8988T (cell line): ENCODE measurements around the gene NLRP6.
"Not testable (repeated sequence)": the region's sequence is repeated elsewhere in the genome, so short reads cannot be mapped to it uniquely, and the experiment has no call there.

Experiments
- DNase-seq: peaks from one replicate; pipeline ENCODE4 v3.0.0; 2011

The NLRP6 gene

DNA sequence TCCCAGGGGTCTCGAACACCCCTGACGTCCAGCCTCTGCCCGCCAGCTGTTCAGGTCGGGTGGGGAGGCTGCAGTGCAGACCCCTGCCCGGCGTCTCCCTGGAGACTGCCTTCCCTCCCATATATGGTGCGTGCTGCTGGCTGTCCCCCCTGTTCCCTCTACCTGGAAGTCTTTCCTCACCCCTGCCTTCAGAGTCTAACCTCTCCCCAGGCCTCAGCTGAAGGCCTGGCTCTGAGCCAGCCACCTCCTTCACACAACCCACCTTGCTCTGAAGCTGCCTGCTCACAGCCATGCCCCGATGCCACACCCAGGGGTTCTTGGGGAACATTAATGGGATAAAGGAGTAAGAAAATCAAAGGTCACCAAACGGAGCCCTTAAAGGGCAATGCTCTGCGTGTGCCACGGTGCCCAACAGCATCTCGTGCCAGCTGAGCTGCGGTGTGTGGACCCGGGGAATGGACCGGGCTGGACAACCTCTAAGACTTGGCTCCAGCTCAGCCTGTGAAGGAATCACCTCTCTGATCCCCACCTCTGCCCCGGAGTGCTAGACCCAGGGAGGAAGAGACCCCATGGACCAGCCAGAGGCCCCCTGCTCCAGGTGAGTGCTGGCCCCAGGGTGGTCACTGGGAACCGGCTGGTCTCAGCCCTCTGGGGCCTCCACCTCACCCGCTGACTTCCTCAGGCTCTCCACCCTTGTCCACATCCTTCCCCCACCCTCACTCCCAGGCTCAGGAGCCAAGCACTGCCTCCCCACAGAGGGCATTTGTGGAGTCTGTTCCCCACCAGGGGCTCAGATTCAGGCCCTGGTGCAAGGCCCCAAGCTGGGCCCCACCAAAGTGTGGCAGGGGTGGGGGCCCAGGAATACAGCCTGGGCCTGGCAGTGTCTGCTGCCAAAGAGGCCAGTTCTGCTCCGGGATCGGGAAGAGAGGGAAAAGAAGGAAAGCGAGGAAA, at the start of gene NLRP6:
Gene NLRP6 (plus strand): TSS at position 407 of the 951 bp plus-strand sequence. CDS start 163 bp downstream, at position 570.
- peak; percentile 36 for DNase-seq

DNA sequence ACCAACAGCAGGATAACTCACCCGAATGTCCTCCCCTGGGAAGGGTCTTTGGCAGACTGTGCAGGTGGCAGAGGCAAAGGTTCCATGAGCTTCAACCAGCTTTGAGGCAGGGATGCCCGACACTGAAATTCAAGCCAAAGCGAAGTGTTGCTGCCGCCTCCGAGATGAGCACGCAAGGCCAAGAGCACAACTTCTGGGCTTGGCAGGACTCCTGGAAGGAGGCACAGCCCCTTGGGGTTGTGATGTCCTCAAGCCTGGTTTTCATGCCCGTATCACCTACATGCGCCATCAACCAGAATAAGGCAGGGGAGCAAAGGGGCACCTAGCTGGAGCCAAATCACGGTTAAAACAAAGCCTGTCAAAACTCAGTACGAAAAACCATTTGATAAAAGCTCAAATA, 47.8 kb upstream of the NLRP6 start:
- no peak for DNase-seq

DNA sequence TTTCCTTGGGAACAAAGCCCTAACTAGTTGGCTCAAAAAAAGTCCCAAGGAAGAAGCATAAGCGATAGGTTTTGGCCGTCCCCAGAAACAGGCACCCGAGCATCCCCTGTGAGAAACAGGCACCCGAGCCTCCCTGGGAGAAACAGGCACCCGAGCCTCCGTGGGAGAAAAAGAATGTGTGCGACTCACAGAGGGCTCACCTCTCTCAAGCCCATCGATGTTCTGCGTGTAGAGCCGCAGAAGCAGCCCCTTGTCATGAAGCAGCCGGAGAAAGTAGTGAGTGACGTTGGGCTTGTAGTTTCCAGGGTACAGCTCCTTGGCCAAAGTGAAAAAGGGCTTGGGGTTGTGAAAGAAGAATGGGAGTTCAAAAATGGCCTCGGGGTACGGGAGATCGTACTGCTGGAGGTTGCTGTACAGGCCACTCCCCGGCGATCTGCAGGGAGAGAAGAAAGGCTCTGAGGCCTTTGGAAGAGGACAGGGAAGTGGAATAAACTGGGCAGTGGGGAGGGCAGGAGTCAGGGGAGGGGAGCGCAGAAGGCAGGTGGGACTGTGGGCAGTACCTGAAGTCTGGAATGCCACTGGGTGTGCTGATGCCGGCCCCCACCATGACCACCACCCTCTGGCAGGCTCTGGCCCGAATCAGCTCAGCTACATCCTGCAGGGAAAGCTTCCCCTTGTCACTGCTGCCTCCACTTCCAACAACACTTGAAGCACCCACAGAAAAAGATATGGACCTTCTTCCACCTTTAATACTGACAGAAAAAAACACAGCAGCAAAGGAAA, 45.2 kb upstream of the NLRP6 start:
- no peak for DNase-seq

DNA sequence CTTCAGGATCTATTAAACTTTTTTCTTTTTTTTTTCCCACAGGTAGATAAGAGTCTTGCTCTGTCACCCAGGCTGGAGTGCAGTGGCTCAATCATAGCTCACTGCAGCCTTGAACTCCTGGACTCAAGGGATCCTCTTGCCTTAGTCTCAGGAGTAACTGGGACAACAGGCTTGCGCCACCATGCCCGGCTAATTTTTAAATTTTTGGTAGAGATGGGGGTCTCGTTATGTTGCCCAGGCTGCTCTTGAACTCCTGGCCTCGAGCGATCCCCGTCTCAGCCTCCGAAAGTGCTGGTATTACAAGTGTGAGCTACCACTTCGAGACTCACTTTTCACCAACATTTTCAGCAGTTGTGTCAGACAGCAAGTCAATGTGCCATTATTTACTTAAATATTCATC, 43.0 kb upstream of the NLRP6 start:
- no peak for DNase-seq

DNA sequence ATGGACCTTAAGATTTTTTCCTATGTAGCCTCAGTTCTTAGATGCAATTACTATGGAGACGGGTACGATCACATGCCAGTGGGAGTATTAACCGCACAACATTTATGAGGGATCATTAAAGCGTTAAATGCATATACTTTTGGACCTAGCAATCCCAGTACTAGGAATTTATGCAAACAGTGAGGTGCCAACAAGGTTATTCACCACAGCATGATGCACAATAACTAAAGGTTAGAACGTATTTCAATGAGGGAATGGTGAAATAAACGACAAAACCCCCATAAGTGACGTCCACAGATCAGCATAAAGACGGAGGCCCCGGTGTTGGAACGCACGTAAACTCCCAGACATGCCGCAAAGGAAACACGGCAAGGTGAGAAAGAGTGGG, 42.6 kb upstream of the NLRP6 start:
- no peak for DNase-seq

DNA sequence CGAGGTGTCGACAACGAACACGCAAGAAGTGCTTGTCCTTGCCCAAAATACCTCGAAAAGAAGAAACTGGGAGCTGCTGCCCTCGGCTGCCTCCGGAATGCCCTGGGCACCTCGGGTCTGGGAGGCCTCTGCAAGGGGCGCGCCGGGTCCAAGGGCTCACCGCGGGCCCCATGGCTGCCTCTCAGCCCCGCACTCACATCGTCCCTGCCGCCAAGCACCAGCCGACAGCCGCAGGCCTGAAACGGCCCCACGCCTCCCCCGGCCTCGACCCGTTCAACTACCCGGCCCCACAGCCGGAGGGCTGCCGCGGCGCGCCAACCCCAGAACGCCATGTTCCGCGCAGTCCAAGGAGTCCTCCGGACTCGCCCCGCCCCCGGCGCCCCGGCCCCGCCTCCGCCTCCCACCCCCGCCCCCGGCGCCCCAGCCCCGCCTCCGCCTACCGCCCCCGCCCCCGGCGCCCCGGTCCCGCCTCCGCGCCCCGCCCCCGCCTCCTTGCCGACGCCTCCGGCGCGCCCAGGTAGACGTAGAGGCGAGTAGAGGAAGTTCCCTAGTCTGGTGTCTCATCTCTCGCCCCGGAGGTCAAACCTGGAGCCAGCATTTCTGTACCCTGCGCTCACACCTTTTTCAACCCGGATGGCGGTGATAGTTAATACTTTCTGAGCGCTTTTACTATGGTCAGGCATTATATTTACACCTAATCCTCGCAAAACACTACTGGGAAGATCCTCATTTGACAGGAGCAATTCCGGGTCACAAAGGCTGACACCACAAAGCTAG, 42.0 kb upstream of the NLRP6 start, which contains the start of gene SIRT3:
Gene SIRT3 (minus strand): TSS at position 346 of the 777 bp plus-strand sequence. CDS start 14 bp downstream, at position 332.
- peak; percentile 95 for DNase-seq

DNA sequence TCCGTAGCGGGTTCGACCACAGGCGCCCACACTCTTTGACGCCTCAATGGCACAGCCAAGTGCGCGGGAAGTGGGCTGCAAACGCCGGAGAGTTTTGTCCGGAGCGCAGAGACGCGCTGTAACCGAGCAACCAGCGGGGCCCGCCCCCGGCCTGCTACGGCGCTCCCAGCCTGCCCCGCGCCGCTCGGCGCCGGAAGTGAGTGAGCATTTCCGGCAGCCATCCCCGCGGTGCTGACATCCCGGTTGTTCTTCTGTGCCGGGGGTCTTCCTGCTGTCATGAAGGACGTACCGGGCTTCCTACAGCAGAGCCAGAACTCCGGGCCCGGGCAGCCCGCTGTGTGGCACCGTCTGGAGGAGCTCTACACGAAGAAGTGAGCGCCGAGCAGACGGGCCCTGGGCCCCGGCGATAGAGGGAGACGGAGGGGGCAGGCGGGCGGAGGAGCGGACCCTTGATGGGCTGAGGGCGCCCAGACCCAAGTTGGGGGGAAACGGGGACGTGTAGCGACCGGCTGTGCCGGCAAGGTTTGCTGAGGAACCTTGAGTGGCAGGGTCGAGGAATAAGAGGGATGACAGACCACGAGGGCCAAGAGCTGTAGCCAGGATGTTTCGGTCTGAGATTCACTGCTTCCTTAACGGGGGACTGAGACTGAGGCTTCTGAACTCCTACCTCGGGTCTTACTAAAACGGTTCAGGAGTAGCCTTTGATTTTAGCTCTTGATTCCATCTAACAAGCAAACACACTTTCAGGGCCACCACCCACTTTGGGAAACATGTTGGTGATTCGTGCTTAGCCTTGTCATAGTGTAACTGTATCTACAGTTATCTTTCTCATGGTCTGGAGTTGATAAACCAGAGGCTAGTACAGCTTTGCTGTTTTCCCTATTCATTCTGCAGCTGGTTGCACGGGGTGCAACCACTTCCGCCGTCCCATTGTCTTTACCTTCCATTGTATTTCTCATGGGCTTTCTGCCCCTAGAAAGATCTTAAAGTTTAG, 41.1 kb upstream of the NLRP6 start, which contains the start of gene PSMD13:
Gene PSMD13 (plus strand): TSS at position 203 of the 994 bp plus-strand sequence. CDS start 74 bp downstream, at position 277.
- DNase-seq: peak; percentile 97

DNA sequence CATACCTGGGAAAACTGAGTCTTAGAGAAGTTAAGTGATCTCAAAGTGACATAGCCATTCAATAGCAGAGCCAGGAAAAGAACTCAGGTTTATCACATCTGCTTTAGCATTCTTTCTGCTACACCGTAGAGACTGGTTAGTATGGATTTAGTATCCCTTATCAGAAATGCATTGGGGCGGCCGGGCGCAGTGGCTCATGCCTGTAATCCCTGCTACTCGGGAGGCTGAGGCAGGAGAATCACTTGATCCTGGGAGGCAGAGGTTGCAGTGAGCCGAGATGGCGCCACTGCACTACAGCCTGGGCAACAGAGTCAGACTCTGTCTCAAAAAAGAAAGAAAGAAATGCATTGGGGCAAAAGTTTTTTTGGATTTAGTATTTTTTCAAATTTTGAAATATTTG, 39.9 kb upstream of the NLRP6 start:
- not testable (repeated sequence) for DNase-seq

DNA sequence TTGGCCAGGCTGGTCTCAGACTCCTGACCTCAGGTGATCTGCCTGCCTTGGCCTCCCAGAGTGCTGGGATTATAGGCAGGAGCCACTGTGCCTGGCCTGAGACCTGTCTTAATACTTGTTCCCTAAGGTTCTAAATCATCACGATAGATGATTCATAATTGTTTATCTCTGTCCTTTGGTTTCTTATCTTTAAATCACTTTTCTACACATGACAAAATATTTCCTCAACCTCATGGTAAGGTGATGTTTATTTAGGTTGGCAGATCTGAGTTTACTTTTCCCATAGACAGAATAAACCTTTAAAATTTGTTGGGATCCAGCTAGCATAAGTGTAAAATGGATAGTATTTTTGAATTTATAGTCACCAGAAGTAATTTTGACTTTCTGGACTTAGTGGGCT, 37.9 kb upstream of the NLRP6 start:
- no peak for DNase-seq

DNA sequence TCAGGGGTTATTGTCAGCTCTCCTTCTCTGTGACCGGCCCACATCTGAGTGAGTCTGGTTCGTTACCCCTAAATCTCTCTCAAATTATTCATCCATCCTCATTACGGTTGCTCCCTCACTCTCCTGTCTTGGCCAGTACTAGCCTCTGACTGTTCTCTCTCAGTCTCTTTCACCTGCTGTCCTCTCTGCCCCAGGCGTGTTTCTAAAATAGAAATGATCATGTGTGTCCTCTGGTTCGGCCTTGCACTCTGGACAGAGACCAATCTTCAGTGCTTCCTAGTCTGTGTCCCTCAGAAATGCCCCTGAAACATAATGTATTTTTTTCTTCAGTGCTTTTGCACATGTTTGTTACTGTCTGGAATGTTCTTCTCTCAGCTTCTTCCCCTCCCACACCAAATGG, 36.6 kb upstream of the NLRP6 start:
- DNase-seq: no peak

DNA sequence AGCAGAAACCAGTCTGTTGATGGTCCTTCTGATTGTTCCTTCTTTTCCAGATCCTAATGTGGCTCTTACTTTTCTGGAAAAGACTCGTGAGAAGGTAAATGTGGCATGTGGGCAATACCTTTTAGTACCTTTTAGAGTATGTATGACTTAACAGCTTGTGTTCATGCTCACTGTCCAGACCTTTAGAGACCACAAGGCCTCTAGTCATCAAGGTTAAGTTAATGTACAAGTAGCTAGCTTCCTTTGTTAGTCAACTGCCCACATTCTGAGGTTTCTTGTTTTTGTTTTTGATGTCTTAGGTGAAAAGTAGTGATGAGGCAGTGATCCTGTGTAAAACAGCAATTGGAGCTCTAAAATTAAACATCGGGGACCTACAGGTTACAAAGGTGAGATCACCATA, 33.8 kb upstream of the NLRP6 start:
- no peak for DNase-seq

DNA sequence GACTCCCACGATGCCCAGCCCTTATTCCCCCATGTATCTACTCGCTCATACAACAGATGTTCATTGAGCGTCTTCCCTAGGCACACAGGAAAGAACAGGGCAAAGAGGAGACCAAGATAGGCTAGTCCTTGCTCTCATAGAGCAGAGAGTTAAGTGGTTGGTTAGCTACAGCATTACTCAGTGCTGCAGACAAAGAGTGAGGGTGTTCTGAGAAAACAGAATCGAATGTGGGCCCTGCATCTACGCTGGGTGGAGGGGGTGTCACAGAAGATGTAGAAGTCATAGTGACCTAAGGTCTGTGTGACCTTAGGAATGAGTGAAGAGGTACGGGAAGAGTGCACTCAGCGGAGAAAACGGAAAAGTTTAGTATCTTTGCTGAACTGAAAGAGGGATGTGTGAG, 29.1 kb upstream of the NLRP6 start:
- no peak for DNase-seq

DNA sequence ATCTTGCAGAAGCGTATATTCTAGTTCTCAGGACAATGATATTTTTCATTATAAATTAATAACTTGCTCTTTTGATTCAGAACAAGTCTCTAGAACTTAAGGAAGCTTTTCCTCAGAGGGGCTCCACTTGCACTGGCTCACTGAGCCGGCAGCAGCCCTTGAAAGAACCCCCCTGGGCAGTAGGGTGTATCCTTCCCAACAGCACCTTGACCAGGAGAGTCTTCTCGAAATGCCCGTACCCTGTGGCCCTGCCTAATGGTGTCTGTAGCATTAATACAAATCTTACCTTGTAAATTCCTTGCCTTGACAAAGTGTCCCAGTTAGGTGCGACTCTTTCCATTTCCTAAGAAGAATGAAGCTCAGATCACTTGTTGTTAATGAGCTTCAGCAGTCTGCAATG, 27.9 kb upstream of the NLRP6 start:
- DNase-seq: no peak

DNA sequence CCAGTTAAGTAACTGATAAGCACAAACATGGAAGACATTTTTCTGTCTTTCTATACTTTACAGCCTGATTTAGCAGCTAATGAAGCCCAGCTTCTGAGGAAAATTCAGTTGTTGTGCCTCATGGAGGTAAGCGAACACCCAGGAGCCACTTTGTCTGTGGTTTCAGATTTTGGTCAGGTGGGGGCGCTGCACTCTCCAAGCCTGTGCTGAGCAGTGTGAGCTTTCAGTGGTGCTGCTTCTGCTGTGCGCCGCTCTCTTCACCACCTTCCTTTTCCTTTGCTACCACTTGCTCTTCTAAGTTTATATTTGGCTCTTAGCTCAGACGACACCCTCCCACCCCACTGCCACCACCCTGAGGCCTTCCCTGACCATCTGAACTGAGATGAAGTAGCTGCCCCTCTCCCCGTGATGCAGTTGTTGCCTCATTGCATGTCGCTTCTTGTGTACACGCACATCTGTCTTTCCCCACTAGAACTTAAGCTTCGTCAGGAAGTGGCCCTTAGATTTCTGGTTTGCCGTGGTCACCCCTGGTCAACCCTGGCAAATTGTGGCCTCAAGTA, 27.4 kb upstream of the NLRP6 start:
- peak; percentile 56 for DNase-seq

DNA sequence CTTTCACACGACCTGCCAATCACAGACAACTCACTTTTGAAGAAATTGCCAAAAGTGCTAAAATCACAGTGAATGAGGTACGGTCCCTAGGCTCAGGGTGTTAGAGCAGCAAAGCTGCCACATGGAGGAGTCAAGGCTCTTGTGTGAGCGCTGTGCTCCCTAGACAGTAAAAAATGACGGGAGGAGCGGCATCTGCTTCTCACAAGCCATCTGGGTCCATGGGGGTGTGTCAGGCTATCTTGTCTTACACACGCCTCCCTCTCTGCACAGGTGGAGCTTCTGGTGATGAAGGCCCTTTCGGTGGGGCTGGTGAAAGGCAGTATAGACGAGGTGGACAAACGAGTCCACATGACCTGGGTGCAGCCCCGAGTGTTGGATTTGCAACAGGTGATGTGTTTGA, 26.7 kb upstream of the NLRP6 start:
- DNase-seq: no peak

DNA sequence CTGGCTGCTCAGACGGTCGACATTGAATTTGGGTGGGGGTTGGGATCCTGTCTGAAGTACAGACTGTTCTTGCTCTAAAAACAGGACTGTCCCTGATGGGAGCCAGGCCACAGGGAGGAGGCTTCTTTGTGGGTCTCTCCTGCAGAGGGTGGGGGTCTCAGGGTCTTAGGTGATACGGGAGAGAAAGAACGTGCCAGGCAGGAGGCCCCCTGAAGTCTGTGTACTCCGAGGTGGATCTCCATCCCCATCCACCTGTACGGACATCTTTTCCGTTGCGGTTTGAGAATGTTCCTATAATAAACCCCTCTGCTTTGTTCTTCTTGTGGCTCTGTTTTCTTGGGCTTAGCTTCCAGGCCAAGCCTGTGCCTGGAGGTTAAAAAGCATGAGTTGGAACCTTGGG, 25.5 kb upstream of the NLRP6 start:
- DNase-seq: no peak

DNA sequence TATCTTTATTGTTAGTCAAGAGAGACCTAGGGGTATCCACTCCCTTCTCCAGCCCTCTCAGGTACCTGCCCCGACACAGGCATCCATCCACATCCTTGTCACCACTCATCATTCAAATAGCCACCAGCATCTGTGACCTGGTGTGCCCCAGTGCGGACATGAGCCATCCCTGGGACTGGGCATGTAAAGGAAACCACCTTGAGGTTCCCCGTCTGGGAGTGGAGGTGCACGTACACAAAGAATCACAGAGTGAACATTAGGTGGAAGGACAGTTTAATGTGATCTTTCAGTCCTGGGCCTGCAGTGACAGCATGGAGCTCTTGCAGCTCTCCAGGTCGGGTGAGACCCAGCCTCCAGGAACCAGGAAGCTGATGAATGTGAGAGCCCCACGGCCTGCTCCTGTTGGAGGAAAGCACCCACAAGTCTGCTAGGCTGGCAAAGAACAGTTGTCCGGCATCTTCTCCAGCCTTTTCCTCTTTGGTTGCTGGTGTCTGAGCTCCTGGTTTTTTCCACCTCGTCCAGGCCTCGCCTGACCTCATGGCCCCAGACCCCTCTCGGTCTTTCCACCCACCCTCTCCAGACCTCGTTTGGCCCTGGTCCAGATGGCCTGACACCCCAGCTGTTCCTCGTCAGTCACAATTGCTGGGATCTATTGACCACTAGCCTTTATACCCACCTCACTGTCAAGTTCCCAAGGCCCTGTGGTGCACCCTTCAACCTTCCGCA, 24.9 kb upstream of the NLRP6 start:
- DNase-seq: no peak

DNA sequence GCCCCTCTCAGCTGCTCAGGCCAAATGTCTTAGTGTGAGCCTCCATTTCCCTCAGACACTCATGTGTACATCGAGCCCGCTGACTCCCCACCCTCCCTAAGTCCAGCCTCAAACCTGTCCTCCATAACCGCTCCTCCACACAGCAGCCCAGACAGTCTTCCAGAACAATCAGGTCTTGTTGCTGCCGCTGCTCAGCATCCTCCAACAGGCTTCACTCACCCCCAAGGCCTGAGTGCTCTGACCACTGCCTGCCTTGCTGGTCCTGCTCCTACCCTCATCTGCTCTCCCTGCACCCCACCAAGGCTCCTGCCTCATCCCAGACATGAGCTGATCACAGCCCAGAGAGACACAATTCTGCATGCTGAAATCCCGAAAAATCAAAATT, 24.3 kb upstream of the NLRP6 start:
- no peak for DNase-seq

DNA sequence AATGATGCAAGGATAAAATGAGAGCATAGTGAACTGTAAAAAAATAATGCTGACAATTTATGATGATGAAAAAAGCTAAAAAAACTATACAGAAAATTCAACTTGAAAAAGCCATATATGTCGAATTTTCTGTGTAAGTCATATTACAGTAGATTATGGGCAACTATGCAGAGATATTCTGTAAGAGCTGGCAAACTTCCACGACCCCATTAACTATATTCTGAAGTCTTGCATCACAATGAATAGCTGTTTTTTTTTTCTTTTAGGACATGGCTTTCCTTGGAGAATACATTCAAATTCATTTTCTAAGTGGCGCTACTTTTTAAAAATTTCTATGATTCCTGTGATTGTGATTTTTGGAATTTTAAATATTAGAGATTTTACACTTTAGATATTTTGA, 23.0 kb upstream of the NLRP6 start:
- DNase-seq: no peak

DNA sequence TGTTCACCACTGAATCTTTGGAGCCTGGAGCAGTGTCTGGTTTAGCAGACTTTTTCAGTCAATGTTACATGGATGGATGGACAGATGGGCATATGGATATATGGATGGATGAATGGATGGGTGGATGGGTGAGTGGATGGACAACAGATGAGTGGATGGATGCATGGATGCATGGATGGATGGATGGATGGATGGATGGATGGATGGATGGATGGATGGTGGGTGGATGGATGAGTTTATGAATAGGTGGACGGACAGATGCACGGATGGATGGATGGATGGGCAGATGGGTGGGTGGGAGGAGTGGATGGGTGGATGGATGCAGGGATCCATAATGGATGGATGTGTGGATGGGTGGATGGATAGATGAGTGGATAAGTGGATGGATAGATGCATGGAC, 22.4 kb upstream of the NLRP6 start:
- no peak for DNase-seq
